HG03025 (cell line): ENCODE data around the gene CLEC20A.

ENCODE experiments used
- ATAC-seq: cut with Tn5 transposase; IDR thresholded peaks from one replicate; pipeline ENCODE4 v1.9.1; 2021; ENCODE audit warnings: mild to moderate bottlenecking, moderate library complexity; ENCODE audit not compliant: unreplicated experiment, low FRiP score

Gene CLEC20A

DNA sequence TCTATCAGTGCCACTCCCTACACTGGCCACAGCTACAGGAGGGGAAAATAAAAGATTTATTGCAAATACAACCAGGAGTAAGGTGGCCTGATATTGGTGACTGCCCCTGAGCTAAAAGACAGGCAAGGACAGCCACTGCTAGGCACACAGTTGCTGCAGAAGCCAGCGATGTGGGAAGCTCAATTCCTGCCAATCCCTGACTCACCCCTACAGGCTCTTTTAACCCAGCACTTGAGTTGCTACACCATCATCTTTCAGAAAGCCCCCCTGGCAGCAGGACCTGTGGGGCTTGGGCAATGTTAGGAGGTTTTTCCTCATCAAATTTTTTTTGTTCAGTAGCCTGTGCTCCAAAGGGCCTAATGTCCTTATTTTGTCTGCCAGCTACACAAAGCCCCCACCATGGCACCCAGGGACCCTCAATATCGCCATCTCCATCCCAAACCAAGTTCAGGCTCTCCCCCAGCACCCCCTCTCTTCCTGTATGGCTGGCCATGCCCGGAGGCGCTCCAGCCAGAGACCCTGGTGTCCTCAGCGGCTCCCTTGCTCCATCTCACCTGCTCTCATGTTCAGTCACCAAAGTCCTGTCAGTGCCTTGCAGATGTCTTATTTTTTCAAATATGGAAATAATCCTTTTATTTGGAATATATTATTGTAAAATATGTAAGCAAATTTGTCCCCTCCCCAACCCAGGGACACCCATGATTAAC, 13.4 kb downstream of the CLEC20A start:
- ATAC-seq: no peak

DNA sequence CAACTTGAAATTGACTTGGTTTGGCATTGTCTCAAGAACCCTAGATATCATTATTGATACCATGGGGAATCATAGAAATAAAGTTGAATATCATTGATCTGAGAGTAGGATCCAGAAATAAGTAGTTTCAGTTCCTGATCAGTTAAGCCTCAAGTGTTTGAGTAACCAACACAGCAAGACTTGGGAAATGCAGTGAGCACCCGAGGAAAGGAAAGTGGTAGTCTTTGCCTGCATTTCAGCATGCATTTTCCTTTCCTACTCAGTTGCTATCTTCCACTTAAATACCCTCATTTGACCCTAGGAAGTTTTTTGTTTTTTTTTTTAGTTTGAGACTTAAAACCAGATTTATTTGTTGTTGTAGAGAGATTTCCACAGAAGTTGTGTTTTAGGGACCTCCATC, 18.9 kb downstream of the CLEC20A start:
- no peak for ATAC-seq

DNA sequence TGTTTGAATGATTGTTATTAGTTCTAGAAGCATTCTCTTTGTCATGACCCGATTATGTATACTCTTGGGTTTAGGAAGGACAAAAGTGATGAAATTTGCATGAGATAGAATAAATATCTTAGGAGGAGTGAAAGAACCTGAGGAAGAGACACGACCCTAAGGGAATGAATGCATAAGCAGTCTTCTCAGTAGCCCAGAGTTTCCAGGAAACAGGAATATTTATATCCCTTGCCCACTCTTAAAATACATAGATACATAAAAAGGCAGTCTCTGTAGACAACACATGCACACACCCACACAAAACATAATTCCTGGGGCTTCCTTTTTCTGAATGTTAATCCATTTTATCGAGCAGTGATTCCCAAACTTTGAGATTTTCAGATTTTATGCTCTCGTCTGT, 19.4 kb downstream of the CLEC20A start:
- ATAC-seq: no peak

DNA sequence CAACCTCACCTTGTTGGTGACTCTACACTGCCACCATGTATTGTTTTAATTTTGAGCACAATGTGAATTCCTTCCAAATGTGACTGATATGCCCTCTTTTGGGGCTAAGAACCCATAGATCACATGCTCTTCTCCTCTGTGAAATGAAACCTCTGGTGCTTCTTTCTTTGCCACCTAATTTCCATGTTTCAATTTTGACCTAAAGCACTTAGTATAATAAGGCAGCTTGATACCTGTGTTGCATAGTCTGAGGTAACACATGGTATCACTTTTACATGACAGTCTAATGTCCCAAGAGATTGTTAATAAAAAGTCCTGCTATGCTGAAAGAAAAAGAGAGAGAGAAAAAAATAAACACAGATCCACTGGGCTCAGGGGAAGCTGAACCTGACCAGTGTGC, 24.2 kb downstream of the CLEC20A start:
- ATAC-seq: no peak

DNA sequence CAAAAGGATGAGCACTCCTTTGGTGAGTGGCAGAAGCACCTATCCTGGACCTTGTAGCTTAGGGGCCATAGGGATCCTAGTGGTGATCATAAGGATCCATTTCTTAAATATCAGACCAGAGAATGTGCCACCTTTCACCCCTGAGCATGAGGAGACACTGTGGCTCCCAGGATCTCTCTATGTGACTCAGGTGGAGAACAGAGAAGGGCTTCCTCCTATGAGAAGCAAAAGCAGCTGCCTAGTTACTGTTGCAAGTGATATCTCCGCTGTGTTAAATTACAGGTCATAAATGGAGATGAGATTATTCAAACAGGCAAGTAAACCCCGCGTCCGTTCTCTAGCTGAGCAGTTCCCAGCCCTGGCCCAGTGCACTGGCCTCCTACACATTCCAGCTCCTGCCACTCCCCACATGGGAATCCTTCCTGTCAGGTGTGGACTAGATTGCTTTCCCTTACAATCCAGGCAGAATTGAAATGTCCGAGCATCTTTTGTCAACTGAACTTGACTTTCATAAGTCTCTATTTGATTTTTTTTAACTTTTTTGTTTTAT, 26.3 kb downstream of the CLEC20A start:
- ATAC-seq: no peak

DNA sequence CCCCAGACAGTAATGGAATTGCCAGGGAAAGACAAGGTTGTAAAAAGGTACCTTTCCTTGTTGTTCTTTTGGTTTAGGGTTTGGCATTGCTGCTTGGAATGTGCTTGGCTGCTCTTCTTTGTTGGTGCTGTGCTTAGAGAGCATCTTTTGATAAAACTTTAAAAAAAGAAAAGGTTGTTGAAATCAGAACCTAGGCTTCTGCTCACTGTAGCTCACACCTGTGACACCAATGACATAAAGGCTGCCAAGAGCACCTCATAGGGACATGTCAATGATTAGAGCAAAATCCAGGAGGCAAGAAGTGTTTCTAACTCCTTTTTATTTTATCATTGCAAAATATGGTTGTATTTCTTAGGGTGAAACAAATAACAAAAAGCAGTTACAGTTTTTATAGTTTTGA, 28.9 kb downstream of the CLEC20A start:
- no peak for ATAC-seq

DNA sequence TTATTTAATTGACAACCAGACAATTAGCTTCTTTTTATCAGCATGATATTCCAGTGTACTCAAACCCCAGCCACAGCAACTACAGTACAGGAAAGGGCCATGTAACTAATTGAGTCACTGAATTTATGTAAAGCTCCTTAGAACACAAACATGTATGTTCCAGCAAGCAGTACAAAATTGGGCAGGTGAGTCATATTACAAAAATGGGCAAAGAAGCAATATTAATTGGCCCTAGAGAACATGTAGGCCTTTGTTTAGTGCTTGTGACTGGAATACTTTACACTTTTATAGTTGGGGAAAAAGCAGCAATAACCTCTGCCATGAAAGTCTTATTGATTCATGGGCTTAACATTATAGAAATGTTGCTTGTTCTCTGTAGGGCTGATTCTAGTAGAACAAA, 31.8 kb downstream of the CLEC20A start:
- ATAC-seq: no peak

DNA sequence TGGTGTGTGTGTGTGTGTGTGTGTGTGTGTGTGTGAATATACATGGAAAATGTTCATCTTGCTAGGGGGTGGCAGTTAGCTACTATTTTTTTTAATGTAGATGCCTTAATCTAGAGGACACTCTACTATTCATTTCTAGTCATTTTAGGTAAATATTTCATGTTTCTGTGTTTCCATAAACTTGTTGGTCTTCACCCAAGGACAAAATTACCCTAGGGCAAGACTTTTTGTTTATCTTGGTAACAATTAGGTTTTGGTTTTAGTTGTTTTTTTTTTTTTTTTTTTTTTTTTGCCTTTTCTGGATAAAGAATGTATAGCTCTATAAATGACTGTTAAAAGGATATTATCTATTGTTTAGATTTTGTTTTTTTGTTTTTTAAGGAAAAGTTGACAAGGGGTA, 32.2 kb downstream of the CLEC20A start:
- ATAC-seq: no peak

DNA sequence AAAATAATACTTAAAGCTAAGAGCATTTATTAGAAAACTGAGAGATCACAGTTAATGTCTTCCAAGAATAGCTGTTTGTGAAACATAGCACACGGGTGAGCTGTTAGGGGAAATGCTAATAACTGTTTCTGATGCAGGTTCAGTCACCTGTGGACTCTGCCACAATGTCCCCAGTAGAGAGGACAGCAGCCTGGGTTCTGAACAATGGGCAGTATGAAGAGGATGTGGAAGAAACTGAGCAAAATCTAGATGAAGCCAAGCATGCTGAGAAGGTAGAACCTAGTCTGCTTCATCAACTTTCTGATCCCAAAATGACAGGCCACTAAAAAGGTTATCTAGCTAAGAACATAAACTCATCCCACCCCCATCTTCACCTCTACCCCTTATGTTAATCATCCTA, 32.6 kb downstream of the CLEC20A start:
- no peak for ATAC-seq

DNA sequence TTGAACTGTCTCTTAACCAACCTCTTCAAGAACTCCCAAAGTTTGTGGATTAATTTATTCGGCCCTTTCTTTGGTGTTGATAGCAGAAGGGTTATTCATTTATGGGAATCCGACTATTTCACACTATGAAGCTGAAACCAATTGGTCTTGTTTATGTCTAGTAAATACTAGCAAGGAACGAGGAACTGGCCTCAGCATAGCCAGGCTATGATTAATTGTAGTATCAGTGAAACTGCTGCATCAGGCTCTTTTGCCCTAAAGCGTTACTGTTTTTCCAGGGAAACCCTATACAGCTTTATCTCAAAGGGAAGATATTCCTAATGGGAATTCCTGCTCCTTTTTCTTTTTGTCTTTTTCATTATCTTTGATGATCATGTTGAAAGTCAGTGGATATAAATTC, 35.1 kb downstream of the CLEC20A start:
- no peak for ATAC-seq

DNA sequence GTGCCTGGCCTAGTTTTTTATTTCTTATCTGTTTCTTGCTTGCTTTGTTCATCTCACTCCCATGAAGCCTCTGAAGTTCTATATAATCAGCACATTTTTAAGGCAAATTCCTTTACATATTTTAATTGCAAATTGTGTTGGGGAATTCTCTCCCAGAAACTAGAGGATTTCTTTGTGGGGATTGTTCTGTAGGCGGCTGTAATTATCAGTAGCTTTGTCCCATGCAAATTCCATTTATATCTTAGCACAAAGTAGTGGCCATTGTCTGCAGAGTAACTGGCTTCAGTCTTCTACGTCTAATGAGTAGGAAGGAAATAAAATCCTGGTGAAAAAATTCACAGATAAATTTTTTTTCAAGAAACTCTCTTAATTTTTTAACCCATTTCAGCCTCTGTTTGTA, 35.7 kb downstream of the CLEC20A start:
- no peak for ATAC-seq

DNA sequence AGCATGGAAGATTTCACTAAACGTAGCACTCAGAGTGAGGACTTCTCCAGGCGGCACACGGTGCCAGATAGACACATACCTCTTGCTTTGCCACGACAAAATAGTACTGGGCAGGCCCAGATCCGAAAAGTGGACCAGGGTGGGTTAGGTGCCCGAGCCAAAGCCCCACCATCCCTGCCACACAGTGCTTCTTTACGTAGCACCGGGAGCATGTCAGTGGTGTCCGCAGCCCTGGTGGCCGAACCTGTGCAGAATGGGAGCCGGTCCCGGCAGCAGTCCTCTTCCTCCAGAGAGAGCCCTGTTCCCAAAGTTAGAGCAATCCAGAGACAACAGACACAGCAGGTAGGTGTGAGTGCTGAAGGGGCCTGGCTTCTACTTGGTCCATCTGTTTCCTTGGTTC, 38.6 kb downstream of the CLEC20A start:
- no peak for ATAC-seq

DNA sequence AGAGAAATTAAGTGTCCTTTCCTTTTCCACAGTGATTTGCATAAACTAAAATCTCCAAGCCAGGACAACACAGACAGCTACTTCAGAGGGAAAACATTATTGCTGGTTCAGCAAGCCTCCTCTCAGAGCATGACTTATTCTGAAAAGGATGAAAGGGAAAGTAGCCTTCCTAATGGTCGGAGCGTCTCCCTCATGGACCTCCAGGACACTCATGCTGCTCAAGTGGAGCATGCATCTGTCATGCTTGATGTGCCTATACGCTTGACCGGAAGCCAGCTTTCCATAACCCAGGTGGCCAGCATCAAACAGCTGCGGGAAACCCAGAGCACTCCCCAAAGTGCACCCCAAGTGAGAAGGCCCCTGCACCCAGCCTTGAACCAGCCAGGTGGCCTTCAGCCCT, 39.1 kb downstream of the CLEC20A start:
- no peak for ATAC-seq

DNA sequence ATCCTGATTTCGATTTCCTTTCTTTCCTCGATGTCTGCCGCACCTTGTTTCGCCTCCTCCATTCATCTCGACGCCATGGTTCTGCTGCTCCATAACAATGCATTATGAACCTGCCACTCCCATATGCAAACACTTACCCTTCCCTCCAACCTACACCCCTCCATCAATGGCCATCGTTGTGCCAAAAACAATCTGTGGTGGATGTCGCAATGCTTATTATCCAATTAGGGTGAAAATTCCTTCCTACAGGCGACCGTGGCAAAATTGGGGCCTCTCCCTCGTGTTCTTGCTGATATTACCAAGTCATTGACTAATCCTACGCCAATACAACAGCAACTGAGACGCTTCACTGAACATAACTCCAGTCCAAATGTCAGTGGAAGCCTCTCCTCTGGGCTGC, 40.3 kb downstream of the CLEC20A start:
- no peak for ATAC-seq

DNA sequence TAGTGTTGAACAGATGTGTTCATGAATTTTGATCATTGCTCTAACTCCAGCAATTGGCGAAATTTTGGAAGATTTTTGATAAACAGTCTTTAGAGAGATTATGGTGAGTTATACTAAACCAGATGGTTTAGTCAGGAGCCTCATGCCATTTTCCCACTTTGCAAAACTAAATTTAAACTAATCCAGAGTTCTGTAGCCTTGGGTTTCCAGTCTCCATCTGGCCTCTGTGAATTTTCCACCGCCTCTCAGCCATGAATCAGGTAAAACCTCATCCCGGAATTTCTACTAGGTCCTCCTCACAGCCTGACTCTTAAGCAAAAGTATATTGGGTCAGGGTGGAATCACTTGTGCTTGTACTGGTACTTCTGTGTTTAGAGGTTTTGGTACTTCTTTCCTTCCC, 44.8 kb downstream of the CLEC20A start:
- no peak for ATAC-seq

DNA sequence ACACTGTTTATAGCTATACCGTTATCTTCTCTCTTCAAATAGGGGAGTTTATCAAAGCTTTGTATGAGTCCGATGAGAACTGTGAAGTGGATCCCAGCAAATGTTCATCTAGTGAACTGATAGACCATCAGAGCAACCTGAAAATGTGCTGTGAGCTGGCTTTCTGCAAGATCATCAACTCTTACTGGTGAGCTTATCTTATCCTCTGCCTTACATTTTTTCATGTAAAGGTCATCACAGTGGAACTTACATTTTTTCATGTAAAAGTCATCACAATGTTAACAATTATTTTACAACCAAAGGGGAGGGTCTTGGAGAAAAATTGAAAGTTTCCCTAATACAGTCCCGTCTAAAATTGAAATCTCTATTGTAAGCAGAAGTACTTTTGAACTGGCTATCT, 45.2 kb downstream of the CLEC20A start:
- no peak for ATAC-seq

DNA sequence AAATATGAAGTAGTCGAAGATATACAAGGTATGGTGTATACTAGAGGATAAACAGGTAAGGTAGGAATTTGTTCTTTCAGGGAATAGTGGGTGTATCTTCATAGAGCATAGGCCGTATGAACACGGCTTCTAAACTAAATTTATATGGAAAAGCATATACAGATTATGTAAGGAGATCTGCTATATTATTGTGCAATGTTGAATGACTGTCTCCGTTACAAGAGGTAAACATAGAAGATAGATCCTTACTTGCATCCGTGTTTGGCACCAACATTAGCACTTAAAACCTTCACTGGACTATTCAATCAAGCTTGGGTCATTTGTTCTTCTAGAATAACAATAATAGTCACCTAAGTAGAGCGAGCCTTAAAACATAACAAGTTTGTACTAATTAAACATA, 45.9 kb downstream of the CLEC20A start:
- no peak for ATAC-seq

DNA sequence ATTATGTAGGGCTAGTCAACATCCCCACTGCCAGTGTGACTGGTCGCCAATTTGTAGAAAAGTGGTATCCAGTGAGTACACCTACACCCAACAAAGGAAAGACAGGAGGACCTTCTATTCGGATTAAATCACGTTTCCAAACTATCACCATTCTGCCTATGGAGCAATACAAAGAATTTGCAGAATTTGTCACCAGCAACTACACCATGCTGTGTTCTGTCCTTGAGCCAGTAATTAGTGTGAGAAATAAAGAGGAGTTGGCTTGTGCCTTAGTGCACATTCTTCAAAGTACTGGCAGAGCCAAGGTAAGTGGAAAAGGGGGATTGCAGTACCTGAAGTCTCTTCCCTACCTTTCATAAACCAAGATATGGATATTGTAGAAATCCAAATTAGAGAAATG, 53.8 kb downstream of the CLEC20A start:
- no peak for ATAC-seq

DNA sequence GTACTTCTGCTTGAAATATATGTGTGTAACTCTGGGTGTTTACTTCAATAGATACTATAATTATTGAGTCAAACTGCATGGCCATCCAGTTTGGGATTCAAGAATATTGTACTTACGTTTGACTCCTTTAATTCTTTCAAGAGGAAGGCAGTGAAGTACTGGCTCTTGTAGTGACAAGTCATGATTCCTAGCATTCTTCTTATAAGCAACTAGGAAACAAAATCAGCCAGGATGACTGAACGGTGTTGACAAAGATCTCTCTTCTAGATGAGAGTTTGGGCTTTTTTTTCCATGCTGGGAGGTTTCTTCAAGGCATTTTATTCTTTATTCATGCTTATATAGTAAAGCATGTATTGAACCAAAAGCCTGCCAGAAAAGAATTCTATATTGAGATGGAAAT, 58.3 kb downstream of the CLEC20A start:
- ATAC-seq: no peak

DNA sequence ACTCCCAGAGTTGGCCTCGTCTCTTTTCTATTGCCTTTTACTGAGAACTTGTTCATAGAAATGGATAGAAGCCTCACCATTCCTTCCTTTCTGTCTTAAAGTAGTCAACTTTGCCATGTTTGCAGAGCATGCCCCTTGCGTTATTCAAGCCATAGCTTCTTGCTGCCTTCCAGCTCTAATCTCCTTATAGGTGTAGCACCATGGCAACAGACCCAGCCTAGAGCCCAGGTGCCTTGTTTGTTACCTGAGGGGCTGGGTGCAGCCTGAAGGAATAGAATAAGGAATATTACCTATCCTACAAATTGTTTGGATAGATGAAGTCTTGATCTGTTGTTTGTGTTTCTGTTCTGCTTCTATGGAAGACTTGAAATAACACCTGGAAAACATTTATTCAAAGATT, 59.9 kb downstream of the CLEC20A start:
- no peak for ATAC-seq

DNA sequence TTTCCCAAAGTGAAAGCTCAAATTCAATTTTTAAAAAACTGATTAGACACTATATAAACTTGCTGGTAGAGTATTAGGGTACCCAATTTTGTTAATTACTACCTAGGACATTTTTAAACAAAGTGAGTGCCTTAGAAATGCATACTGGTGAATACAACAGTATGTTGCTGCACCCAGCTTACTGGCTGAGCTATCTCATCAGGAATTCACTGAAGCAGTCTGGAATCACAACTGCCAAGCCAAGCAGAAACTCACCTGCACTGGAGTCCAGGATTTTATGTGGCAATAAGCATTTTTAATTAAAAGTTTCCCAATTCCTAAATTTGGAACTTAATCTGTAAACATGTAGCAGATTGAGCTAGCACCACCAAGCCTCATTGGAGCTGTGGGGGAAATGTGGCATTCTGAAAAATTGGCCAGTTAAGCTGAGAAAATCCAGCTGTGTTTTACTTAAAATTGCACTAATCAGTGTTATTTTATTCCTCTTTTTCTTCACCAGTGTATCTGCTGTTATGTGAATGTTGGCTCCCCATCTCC, 61.8 kb downstream of the CLEC20A start:
- ATAC-seq: no peak

DNA sequence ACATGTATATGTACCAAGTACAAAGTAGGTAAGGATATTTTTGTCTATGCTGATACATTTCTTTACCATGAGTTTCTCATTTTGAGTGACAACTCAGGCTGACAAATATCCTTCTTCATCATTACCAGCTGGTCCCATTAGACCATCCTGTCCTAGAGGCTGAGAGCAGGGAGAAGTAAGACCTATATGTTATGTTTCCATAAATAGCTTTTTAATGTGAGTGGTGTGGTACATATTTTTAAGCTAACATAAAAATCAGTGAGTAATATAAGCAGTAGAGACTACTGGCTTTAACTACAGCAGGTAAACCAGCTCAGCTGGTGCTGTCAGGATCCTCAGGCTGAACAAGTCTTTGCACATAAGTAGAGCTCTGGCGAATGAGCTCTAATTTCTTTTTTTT, 62.4 kb downstream of the CLEC20A start:
- ATAC-seq: no peak
